ENCODE results near the gene RRAS2.
"Not testable (repeated sequence)": the region's sequence is repeated elsewhere in the genome, so short reads cannot be mapped to it uniquely, and the experiment has no call there.

RRAS2 gene

DNA sequence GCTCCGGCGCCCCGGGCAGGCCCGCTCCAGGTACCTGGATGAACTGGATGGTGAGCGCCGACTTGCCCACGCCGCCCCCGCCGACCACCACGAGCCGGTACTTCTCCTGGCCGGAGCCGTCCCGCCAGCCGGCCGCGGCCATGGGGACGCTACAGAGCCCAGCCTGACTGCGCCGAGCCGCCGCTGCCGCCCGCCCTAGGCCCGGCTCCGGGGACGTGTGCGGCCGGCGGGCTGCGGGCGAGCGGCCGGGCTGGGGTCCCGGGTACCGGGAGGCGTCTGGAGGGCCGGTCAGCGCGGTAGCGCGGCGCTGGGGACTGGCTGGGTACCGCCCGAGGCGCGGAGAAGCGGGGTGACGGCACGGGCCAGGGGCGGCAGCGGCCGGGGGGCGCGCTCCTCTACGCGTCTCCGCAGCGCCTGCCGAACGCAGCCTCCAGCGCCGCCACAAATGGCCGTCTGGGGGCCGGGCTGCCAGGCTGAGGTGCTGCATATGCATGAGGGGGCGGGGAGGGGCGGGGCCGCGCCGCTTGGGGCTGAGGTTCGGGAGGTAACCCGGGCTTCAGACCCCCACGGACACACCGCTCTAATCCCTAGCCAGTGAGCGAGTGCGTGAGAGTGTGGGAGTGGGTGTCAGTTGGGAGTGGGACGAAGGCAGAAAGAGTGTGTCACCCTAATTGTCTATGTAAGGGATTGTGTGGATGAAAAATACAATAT lies at the start of gene RRAS2:
TSS of gene RRAS2 (minus strand) at position 455 of the 711 bp plus-strand sequence. CDS start at position 142, 313 bp downstream.
- DNase-seq, result peak; percentile 54

DNA sequence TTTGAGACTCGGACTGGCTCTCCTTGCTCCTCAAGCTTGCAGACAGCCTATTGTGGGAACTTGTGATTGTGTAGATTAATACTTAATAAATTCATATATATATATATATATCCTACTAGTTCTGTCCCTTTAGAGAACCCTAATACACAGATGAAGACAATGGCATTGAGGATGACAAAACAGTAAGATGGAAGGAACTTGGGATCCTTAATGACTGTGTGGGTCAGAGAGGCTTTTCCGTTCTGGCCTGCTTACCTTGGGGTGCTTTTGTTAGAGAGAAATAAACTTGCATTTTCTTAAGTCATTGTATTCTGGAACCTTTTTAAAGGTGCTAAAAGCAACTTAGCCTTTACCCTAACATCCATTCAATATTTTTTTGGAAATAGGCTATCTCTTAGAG lies 49.6 kb upstream of the RRAS2 start:
- no peak for DNase-seq

DNA sequence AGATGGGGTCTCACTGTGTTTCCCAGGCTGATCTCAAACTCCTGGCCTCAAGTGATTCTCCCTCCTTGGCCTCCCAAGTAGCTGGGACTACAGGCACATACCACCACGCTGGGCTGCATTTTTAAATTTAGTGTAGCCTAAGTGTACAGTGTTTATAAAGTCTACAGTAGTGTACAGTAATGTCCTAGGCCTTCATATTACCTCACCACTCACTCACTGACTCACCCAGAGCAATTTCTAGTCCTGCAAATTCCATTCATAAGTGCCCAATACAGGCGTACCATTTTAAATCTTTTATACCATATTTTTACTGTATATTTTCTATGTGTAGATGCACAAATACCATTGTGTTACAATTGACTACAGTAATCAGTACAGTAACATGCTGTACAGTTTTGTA lies 47.1 kb upstream of the RRAS2 start:
- not testable (repeated sequence) for DNase-seq

DNA sequence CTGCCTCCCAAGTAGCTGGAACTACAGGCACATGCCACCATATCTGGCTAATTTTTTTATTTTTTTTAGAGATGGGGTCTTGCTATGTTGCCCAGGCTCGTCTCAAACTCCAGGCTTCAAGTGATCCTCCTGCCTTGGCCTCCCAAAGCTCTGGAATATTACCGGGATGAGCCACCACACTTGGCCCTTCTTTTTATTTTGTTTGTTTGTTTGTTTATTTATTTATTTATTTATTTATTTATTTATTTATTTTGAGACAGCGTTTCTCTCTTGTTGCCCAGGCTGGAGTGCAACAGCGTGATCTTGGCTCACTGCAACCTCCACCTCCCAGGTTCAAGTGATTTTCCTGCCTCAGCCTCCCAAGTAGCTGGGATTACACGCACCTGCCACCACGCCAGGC lies 44.5 kb upstream of the RRAS2 start:
- not testable (repeated sequence) for DNase-seq

DNA sequence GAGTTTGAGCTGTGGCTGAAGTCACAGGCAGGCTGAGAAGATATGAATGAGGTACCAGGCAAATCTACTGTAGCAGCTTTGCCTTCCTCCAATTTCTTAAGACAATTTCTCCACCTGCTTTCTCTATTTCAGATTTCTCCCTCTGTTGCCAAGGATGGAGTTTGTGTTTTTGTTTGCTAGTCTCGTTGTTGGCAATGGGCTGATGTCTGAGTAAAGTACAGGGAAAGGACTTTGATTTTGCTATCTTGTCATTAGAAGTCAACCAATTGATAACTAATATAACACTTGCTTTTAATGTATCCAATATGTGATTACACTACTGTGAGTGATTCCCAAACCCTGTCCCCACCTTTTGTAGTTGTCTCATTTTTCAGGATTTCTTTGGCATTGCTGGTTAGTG lies 40.1 kb upstream of the RRAS2 start:
- DNase-seq, result no peak

DNA sequence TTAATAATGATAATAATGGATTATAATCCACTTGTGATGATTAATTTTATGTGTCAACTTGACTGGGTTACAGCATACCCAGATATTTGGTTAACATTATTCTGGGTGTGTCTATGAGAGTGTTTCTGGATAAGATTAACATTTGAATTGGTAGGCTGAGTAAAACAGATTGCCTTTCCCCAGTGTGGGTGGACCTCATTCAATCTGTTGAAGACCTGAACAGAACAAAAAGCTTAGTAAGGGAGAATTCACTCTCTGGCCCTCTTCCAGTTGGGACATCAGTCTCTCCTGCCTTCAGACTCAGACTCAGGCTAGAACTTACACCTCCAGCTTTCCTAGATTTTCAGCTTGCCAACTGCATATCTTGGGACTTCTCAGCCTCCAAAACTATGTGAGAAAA lies 37.3 kb upstream of the RRAS2 start:
- DNase-seq, result no peak

DNA sequence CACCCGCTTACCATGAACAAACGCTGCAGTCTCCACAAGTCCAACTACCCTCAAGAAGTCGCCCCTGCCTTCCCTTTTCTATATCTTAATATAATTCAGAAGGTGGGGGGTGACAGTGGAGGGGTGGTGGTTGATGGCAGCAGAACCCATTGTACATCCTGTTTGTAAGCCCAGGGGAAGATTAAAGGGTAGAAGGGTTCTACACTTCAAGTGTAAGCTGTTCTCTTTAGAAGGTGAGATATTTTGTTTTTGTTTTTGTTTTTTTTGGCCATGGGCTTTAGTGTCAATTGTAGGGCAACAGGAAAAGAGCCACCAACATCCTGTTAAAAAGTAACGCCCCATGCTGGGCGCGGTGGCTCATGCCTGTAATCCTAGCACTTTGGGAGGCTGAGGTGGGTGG lies 34.9 kb upstream of the RRAS2 start:
- no peak for DNase-seq

DNA sequence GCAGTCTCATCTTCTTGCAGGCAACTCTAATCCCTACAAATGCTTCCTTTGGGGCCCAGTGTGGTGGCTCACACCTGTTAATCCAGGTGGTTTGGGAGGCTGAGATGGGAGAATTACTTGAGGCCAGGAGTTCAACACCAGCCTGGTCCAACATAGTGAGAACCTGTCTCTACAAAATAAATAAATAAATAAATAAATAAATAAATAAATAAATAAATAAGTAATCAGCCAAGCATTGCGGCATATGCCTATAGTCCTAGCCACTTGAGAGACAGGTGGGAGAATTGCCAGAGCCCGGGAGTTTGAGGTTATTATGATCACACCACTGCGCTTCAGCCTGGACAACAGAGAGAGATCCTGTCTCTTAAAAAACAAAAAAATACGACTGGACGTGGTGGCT lies 34.1 kb upstream of the RRAS2 start:
- no peak for DNase-seq

DNA sequence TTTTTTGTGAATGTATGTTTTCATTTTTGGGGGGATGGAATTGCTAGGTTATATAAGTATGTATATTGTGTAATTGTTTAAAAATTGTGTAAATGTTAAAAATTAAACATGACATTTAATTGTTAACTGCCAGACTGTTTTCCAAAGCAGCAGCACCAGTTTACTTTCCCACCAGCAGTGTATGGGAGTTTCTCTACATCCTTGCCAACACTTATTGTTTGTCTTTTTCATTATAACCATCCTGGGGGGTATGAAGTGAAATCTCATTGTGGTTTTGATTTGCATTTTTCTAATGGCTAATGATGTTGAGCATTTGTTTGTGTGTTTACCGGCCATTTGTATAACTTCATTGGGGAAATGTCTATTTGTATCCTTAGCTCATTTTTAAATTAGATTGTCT lies 31.7 kb upstream of the RRAS2 start:
- DNase-seq, result no peak

DNA sequence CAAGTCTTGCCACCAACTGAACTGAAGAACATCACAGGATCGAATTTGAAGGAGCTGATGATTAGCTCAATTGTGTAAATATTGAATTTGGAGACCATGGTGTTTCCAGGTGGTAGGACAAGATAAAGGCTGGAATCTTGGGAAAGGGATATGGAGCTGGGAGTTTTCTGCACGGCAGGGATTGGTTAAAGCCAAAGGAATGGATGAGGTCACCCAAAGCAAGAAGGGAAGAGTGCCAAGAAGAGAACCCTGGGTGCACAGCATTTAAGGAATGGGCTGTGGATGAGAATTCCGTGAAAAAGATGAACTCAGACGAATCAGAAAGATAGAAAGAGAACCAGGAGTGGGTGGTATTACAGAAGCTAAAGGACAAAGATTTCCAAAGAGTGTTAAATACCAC lies 29.4 kb upstream of the RRAS2 start:
- DNase-seq, result no peak

DNA sequence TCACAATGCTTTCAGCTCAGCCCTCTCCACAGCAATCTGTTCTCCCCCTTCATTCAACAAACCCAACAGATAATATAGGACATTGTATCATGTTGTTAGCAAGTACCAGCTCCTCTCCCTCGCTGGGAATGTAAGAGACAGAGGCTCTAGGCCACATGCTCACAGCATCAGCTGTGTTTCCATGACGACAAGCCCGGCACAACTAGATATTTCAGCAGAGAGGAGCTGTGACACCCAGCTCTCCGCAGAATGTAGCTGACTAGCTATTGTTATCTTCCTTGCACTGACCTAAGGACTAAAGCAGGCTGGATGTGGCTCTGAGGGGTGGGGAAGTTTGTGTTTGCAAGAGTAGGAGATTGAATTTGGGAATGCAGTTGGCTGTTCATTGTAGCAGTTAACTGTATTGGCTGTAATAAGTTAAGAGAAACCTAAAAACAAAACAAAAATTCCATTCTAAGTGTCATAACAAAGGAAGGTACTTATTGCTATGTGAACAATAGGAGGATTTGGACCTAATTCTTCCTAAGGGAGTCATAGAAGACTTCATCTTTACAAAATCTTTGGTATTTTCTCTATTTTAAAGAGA lies 28.0 kb upstream of the RRAS2 start:
- no peak for DNase-seq

DNA sequence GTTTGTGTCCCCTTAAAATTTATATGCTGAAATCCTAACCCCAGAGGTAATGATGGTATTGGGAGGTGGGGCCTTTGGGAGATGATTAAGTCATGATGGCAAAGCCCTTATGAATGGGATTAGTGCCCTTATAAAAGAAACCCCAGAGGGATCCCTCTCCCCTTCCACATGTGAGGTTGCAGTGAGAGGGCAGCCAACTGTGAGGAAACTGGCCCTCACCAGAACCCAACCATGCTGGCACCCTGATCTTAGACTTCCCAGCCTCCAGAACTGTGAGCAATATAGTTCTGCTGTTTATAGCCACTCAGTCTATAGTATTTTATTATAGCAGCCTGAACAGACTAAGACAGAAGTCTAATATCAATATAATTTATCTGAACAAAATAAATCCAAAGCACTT lies 27.1 kb upstream of the RRAS2 start:
- no peak for DNase-seq

DNA sequence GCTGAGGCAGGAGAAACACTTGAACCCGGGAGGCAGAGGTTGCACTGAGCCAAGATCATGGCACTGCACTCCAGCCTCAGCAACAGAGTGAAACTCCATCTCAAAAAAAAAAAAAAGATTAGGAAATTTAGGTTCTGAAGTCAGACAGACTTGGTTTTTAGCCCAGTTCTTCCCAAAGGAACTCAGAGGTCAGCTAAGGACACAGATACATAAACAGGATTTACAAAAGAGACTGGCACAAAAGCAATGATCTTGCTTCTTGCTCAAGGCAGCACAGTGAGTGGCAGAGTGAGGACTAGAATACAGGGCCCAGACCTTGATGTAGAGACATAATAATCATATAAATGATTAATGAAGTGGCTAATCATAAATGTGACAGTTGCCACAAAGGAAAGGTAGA lies 25.4 kb upstream of the RRAS2 start:
- DNase-seq, result no peak

DNA sequence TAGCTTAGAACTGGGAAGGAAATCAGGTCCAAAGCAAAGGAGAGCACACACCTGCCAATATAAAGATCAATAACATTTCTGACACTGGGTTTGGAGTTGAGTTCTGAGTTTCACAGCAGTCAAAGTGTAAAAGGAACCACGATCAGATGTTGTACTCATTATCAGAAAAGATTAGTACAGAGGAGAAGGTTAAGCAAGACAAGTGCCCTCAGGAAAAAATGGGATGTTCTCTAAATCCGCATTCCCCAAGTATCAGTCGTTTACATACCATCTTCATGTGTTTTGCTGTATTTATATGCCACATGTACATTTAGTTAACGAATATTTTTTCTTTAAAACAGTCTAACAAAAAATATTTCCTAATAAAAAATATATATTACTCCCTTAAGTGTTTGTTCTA lies 23.0 kb upstream of the RRAS2 start:
- no peak for DNase-seq

DNA sequence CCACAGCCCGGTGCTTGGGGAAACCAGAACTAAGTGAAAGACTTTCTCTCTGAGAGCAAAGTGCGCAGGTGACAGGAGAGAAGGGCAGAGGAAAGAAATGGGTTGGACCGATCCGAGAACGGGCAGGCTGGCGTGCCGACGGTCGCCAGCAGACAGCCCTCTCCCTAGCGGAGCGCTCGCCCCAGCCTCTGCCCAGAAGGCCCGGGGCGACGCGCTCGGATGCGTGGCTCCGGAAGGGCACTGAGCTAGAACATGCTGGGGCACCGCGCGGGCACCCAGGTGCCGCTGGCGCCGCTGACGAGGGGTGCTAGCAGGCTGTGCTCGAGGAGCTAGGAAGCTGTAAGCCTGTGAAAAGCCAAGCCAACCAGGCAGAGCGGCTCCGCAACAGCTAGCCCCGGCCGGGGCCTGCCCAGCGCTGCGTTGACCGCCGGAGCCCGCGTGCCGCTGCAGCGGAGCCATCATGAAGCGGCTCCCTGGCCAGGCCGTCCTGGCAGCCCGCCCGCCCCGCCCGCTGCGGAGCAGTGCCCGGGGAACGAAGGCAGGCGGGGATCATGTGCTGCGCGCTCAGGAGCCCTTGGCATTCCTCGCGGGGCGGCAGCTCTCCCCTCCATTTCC lies 22.1 kb upstream of the RRAS2 start:
- DNase-seq, result peak; percentile 42

DNA sequence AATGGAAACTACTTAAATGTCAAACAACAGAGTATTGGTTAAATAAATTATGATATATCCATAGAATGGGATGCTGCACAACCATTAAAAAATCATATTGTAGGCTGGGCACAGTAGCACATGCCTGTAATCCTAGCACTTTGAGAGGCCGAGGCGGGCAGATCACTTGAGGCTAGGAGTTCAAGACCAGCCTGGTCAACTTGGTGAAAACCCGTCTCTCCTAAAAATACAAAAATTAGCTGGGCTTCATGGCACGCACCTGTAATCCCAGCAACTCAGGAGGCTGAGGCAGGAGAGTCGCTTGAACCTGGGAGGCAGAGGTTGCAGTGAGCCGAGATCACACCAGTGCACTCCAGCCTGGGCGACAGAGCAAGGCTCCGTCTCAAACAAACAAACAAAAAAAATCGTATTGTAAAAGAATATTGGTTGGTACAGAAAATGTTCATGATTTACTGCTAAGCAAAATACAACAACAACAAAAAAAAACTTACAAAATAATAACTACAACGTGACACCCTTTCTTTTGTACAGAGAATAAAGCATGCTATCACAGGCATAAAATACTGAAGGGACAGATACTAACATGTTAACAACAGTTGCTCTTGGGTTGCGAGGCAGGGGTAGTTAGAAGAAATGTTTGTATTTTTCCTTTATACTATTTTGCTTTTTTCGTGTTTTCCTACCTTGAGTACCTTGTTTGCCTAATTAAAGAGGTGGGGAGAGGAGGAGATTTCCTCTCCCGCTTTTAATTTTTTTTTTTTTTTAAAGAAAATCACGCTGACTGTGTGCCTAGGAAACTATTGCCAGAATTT lies 21.3 kb upstream of the RRAS2 start:
- DNase-seq, result no peak

DNA sequence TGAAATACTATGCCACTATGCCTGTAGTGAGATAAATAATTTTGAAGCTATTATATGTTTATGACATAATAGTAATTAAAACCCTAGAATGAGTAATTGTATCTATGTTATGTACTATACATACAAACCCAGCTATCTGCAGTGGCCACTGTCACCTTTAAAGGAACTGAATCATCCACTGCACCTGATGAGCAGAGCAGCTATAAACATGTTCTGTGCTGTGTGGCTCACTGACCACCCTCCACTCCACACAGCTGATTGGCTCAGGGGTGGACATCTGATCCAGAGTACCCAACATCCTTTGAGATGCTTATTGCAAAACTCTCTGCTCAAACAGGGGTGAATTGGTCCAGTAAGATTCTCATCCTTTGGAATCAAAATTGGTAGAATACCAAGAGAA lies 19.2 kb upstream of the RRAS2 start:
- DNase-seq, result no peak

DNA sequence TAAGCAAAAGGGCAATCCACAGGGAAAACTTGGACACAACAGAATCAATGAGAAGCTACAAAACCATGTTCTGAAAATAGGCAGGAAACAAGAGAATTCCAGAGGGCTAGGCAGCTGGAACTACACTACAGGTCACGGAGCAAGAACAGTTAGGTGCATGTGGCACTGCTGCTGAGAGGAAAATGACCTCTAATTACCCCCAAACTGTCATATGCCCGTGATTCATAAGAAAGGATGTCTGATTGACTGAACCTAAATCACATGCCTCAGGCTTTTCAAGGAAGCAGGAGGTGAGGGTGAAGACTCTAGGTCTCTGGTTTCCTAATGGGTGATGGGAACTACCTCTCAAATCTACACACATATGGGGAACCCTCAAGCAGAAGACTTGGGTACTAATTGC lies 17.9 kb upstream of the RRAS2 start:
- DNase-seq, result no peak

DNA sequence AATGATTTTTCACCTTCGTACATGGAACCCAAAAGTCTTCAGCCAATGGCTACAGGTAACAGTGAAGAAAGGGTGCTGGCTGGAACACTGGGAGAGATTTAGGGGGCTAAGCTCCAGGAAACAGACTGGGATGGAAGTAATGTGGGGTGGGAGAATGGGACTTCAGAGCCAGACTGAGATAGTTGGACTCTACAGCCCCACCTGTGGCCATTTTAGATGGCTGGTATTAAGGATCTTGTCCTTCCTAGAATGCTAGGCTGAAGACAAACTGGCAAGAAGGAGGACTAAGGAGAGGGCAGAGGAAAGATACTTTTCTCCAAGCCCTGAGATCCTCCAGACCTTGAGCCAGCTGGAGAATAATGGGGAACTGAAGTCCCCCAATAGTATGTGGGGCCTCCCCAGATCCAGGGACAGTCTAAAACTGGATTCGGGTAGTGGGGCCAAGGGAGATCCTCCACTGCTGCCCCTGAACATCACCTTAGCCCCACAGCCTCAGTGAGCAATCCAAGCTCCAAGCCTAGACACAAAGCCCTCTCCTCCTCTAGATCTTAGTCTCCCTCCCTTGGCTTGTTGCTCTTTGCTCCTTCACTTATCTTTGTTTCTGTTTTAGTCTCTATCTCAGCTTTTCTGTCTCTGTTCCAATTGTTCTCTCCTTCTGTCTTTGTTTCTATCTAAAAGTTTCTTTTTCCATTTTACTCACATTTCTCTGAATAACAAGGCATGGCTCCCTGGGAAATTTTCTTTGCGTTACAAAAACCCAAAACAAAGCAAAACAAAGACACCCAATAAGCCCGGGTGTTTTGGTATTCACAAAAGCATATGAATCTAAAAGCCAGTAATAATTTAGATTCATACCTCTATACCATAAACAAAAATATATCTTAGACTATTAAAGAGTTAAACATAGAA lies 16.2 kb upstream of the RRAS2 start:
- DNase-seq, result no peak

DNA sequence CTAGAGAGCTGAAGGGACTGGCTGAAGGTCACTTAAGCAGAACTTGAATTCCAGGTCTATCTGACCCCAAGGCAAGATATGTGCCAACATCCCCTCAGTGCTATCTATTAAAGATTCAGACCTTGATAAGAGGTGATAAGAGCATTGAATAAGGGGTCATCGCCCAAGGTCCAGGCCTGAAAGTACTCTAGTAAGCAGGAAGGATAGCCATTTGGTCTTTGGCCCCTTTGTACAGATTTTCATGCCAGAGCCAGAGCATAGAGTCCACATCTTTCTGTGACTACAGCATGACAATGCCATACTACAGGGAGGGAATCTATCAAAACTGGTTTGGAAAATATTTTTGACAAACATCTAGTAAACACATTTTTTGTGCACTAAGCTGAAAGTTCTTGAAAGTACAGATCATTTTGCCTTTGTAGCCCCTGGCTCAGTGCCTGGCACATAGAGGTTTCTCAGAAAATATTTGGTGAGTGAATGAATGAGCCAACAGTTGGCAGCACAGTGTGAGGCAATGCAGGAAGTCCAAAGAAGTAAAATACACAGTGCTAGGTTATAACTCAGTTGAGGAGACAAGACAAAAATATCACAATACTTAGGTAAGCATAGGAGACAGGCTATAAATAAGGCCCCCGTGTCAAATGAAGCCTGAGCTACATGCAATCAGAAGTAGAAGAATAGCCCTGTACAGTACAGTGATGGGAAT lies 15.1 kb upstream of the RRAS2 start:
- DNase-seq, result no peak

DNA sequence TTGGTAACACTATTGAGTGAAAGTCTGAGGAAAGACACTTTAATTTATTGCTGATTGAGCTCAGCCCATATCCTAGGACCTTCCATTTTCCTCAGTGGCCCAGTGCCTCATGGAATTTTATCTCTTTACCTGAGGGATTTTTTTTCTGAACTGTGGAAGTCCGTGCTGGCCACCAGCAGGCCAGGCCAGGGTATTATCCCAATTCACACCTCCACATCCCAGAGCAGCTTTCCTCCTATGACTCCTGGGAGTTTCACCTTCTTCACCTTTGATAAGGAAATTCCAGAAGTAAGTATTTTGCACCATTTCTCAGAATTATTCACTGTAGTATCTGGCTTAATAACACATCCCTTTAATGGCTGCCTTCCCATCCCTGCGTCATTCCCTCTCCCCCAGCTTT lies 13.0 kb upstream of the RRAS2 start:
- no peak for DNase-seq

DNA sequence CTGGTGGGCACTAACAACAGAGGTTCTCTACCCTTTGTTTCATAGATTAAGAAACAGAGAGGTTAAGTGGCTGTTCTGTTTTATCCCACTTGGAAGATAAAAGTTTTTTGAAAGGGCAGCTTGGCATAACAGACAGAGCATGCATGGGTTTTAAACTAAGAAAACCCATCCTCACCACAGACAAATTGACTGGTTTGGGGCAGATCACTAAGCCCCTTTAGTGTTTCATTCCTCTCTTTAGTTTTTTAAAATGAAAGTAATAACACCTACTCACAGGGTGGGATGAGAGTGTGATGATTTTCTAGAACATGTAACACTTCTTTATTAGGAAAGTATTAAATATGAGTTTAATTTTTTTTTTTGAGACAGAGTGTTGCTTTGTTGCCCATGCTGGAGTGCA lies 12.3 kb upstream of the RRAS2 start:
- no peak for DNase-seq
